ENCODE data around the gene ASH1L.

ASH1L gene

DNA sequence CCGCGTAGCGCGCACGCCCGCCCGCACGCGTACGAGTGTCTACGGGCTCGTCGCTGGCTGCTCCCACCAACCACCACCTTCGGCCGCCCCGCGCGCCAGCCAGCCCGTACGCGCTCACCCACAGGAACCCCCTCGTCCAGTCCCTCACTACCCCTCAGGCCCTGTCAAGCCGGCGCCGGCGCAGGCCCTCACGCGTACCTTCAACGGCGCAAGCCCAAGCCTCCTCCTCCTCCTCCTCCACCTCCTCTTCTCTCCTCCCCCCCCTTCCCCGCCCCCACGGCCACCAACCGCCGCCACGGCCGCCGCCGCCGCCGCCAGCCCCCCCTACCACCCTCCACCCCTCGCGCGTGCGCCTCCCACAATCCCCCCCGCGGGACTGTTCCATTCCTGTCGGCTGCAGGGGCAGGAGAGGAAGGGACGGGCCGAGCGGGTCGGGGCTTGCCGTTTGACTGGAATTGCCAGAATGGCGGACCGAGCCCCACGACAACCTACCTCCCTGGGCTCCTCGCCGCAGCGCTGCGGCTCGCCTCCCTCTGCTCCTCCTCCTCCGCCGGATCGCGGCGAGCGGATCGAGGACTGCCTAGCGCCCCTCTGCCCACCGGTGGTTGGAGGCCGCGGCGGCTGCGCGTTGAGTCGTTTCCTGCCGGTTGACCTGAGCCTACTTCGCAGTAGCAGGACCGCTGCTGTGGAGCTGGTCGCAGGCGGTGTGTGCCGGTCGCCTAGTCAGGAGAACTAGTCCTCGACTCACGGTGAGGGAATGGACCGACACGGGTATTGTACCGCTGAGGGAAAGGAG, at the start of gene ASH1L (continued):
- TF ChIP-seq, protein P1, sequence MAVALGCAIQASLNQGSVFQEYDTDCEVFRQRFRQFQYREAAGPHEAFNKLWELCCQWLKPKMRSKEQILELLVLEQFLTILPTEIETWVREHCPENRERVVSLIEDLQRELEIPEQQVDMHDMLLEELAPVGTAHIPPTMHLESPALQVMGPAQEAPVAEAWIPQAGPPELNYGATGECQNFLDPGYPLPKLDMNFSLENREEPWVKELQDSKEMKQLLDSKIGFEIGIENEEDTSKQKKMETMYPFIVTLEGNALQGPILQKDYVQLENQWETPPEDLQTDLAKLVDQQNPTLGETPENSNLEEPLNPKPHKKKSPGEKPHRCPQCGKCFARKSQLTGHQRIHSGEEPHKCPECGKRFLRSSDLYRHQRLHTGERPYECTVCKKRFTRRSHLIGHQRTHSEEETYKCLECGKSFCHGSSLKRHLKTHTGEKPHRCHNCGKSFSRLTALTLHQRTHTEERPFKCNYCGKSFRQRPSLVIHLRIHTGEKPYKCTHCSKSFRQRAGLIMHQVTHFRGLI (tag by site-specific recombination; IDR thresholded peaks at IDR 0.05) = peak; percentile 27; the same call in 1 of the 2 replicates
- peak; percentile 14; the same call in 1 of the 2 replicates for TF ChIP-seq ZNF10 (tag by site-specific recombination; IDR thresholded peaks at IDR 0.05)
- TF ChIP-seq ZNF776 (tag by site-specific recombination; IDR thresholded peaks at IDR 0.05; ENCODE audit: borderline replicate concordance) = no peak
- TF ChIP-seq ZBTB8A (tag by site-specific recombination; IDR thresholded peaks at IDR 0.05) = peak; percentile 48; the same call in 1 of the 2 replicates
- no peak for TF ChIP-seq KLF1 (tag by site-specific recombination; IDR thresholded peaks at IDR 0.05)
- TF ChIP-seq, protein P2, sequence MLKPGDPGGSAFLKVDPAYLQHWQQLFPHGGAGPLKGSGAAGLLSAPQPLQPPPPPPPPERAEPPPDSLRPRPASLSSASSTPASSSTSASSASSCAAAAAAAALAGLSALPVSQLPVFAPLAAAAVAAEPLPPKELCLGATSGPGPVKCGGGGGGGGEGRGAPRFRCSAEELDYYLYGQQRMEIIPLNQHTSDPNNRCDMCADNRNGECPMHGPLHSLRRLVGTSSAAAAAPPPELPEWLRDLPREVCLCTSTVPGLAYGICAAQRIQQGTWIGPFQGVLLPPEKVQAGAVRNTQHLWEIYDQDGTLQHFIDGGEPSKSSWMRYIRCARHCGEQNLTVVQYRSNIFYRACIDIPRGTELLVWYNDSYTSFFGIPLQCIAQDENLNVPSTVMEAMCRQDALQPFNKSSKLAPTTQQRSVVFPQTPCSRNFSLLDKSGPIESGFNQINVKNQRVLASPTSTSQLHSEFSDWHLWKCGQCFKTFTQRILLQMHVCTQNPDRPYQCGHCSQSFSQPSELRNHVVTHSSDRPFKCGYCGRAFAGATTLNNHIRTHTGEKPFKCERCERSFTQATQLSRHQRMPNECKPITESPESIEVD (tag by site-specific recombination; IDR thresholded peaks at IDR 0.05) = no peak
- TF ChIP-seq ZNF416 (tag by site-specific recombination; IDR thresholded peaks at IDR 0.05) = no peak
- TF ChIP-seq ZNF596 (tag by site-specific recombination; IDR thresholded peaks at IDR 0.05) = no peak
- TF ChIP-seq, protein P3, sequence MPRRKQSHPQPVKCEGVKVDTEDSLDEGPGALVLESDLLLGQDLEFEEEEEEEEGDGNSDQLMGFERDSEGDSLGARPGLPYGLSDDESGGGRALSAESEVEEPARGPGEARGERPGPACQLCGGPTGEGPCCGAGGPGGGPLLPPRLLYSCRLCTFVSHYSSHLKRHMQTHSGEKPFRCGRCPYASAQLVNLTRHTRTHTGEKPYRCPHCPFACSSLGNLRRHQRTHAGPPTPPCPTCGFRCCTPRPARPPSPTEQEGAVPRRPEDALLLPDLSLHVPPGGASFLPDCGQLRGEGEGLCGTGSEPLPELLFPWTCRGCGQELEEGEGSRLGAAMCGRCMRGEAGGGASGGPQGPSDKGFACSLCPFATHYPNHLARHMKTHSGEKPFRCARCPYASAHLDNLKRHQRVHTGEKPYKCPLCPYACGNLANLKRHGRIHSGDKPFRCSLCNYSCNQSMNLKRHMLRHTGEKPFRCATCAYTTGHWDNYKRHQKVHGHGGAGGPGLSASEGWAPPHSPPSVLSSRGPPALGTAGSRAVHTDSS (tag by site-specific recombination; IDR thresholded peaks at IDR 0.05) = peak; percentile 81
- TF ChIP-seq, protein P4, sequence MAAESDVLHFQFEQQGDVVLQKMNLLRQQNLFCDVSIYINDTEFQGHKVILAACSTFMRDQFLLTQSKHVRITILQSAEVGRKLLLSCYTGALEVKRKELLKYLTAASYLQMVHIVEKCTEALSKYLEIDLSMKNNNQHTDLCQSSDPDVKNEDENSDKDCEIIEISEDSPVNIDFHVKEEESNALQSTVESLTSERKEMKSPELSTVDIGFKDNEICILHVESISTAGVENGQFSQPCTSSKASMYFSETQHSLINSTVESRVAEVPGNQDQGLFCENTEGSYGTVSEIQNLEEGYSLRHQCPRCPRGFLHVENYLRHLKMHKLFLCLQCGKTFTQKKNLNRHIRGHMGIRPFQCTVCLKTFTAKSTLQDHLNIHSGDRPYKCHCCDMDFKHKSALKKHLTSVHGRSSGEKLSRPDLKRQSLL (tag by site-specific recombination; IDR thresholded peaks at IDR 0.05) = no peak
- peak; percentile 100 for TF ChIP-seq ZNF341 (tag by site-specific recombination; IDR thresholded peaks at IDR 0.05; ENCODE audit: low read depth)
- TF ChIP-seq ZXDB (tag by site-specific recombination; IDR thresholded peaks at IDR 0.05) = peak; percentile 96
- TF ChIP-seq, protein P5, sequence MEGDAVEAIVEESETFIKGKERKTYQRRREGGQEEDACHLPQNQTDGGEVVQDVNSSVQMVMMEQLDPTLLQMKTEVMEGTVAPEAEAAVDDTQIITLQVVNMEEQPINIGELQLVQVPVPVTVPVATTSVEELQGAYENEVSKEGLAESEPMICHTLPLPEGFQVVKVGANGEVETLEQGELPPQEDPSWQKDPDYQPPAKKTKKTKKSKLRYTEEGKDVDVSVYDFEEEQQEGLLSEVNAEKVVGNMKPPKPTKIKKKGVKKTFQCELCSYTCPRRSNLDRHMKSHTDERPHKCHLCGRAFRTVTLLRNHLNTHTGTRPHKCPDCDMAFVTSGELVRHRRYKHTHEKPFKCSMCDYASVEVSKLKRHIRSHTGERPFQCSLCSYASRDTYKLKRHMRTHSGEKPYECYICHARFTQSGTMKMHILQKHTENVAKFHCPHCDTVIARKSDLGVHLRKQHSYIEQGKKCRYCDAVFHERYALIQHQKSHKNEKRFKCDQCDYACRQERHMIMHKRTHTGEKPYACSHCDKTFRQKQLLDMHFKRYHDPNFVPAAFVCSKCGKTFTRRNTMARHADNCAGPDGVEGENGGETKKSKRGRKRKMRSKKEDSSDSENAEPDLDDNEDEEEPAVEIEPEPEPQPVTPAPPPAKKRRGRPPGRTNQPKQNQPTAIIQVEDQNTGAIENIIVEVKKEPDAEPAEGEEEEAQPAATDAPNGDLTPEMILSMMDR (tag by site-specific recombination; IDR thresholded peaks at IDR 0.05) = peak; percentile 49; the same call in 1 of the 2 replicates
- TF ChIP-seq, protein P6, sequence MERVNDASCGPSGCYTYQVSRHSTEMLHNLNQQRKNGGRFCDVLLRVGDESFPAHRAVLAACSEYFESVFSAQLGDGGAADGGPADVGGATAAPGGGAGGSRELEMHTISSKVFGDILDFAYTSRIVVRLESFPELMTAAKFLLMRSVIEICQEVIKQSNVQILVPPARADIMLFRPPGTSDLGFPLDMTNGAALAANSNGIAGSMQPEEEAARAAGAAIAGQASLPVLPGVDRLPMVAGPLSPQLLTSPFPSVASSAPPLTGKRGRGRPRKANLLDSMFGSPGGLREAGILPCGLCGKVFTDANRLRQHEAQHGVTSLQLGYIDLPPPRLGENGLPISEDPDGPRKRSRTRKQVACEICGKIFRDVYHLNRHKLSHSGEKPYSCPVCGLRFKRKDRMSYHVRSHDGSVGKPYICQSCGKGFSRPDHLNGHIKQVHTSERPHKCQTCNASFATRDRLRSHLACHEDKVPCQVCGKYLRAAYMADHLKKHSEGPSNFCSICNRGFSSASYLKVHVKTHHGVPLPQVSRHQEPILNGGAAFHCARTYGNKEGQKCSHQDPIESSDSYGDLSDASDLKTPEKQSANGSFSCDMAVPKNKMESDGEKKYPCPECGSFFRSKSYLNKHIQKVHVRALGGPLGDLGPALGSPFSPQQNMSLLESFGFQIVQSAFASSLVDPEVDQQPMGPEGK (tag by site-specific recombination; IDR thresholded peaks at IDR 0.05) = peak; percentile 91
- TF ChIP-seq, protein P7, sequence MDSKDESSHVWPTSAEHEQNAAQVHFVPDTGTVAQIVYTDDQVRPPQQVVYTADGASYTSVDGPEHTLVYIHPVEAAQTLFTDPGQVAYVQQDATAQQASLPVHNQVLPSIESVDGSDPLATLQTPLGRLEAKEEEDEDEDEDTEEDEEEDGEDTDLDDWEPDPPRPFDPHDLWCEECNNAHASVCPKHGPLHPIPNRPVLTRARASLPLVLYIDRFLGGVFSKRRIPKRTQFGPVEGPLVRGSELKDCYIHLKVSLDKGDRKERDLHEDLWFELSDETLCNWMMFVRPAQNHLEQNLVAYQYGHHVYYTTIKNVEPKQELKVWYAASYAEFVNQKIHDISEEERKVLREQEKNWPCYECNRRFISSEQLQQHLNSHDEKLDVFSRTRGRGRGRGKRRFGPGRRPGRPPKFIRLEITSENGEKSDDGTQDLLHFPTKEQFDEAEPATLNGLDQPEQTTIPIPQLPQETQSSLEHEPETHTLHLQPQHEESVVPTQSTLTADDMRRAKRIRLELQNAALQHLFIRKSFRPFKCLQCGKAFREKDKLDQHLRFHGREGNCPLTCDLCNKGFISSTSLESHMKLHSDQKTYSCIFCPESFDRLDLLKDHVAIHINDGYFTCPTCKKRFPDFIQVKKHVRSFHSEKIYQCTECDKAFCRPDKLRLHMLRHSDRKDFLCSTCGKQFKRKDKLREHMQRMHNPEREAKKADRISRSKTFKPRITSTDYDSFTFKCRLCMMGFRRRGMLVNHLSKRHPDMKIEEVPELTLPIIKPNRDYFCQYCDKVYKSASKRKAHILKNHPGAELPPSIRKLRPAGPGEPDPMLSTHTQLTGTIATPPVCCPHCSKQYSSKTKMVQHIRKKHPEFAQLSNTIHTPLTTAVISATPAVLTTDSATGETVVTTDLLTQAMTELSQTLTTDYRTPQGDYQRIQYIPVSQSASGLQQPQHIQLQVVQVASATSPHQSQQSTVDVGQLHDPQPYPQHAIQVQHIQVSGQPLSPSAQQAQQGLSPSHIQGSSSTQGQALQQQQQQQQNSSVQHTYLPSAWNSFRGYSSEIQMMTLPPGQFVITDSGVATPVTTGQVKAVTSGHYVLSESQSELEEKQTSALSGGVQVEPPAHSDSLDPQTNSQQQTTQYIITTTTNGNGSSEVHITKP (tag by site-specific recombination; IDR thresholded peaks at IDR 0.05) = peak; percentile 100
- TF ChIP-seq GLIS1 (tag by site-specific recombination; IDR thresholded peaks at IDR 0.05) = peak; percentile 57
- TF ChIP-seq TCF7L2 (IDR thresholded peaks at IDR 0.05; ENCODE audit: borderline replicate concordance, low read depth, low read length) = peak; percentile 51; the same call in 1 of the 2 replicates
- 0 out of 2 replicates have a peak, but pooled peaks have one; percentile 4 for TF ChIP-seq ZNF560 (tag by site-specific recombination; IDR thresholded peaks at IDR 0.05; ENCODE audit: borderline replicate concordance)
- peak; percentile 84 for TF ChIP-seq KLF8 (tag by site-specific recombination; IDR thresholded peaks at IDR 0.05)
- TF ChIP-seq, protein P8, sequence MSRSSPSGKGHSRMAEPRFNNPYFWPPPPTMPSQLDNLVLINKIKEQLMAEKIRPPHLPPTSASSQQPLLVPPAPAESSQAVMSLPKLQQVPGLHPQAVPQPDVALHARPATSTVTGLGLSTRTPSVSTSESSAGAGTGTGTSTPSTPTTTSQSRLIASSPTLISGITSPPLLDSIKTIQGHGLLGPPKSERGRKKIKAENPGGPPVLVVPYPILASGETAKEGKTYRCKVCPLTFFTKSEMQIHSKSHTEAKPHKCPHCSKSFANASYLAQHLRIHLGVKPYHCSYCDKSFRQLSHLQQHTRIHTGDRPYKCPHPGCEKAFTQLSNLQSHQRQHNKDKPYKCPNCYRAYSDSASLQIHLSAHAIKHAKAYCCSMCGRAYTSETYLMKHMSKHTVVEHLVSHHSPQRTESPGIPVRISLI (tag by site-specific recombination; IDR thresholded peaks at IDR 0.05) = no peak
- TF ChIP-seq ZFP69B (tag by site-specific recombination; IDR thresholded peaks at IDR 0.05) = peak; percentile 56; the same call in 1 of the 2 replicates
- TF ChIP-seq ZNF169 (tag by site-specific recombination; IDR thresholded peaks at IDR 0.05) = no peak
